ENCODE measurements around the gene NMD3.

DNA sequence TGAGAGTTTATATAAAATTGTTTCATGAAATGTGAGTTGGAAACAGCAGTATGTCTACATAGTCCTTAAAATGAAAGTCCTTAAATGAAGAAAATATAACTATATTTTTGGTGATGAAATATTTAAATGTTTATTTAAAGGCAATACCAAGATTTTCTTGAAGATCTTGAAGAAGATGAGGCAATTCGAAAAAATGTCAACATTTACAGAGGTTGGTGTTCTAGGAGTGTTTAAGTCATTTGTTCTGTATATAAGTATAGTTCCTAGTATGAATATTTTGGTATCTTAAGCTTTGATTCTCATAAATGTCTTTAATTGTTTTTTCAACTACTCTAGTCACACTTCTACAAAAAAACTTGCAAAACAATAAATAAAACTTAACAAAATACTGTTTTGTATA, 29.0 kb downstream of the NMD3 start:
- TF ChIP-seq CTCF (IDR thresholded peaks at IDR 0.05 in 4 of 5, conservative IDR thresholded peaks at IDR 0.05 in 1 of 5) (no peak), POLR2A (IDR thresholded peaks at IDR 0.05) (no peak)

All from gastrocnemius medialis (tissue), 4 donors.